HUES6 (cell line): ENCODE measurements around the gene WWOX.
"Not testable (repeated sequence)": the region's sequence is repeated elsewhere in the genome, so short reads cannot be mapped to it uniquely, and the experiment has no call there.

Experiments
- H3K27ac ChIP-seq: 2 replicates; pipeline ENCODE4 v1.7.0; 2013; ENCODE audit warnings: low read depth, mild to moderate bottlenecking, low read length, inconsistent platforms
- H3K27me3 ChIP-seq: 2 replicates; pipeline ENCODE4 v1.6.1; 2013; ENCODE audit warnings: low read length; ENCODE audit not compliant: control insufficient read depth, insufficient read depth
- H3K36me3 ChIP-seq: 2 replicates; pipeline ENCODE4 v1.6.1; 2013; ENCODE audit warnings: low read length; ENCODE audit not compliant: control insufficient read depth, insufficient read depth
- H3K4me1 ChIP-seq: 2 replicates; pipeline ENCODE4 v1.6.1; 2013; ENCODE audit warnings: low read length; ENCODE audit not compliant: control insufficient read depth, insufficient read depth
- H3K4me3 ChIP-seq: 2 replicates; pipeline ENCODE4 v1.5.1; 2013; ENCODE audit warnings: low read depth, low read length
- H3K9ac ChIP-seq: one replicate; pipeline ENCODE4 v1.6.1; 2013; ENCODE audit warnings: mild to moderate bottlenecking, low read length
- H3K9me3 ChIP-seq: 2 replicates; pipeline ENCODE4 v1.6.1; 2013; ENCODE audit warnings: low read depth, low read length; ENCODE audit not compliant: control insufficient read depth, insufficient read depth

WWOX gene

GRCh38 chr16:78592111-78592510, 492.7 kb downstream of the WWOX start:
- Histone ChIP-seq H3K4me1 (peaks cover 9% of the 10 kb centered on the region), H3K27me3 (no peaks in the 10 kb centered on the region), H3K9me3 (no peaks in the 10 kb centered on the region), H3K27ac (no peak overlapping the region), H3K4me3 (no peak overlapping the region), H3K9ac (no peak overlapping the region), H3K36me3 (no peaks in the 10 kb centered on the region)

GRCh38 chr16:78593352-78593751, 493.9 kb downstream of the WWOX start:
- Histone ChIP-seq H3K36me3 (no peaks in the 10 kb centered on the region), H3K27ac (no peak overlapping the region), H3K27me3 (no peaks in the 10 kb centered on the region), H3K4me3 (no peak overlapping the region), H3K9ac (no peak overlapping the region), H3K4me1 (0 out of 2 replicates have a peak, but pooled peaks cover 5% of the 10 kb centered on the region), H3K9me3 (no peaks in the 10 kb centered on the region)

GRCh38 chr16:78594191-78594590, 494.7 kb downstream of the WWOX start:
- peaks cover 10% of the 10 kb centered on the region; the same call in 1 of the 2 replicates for H3K4me1 ChIP-seq
- no peaks in the 10 kb centered on the region for H3K36me3 ChIP-seq

GRCh38 chr16:78596348-78596995, 497.0 kb downstream of the WWOX start:
- peaks cover 11% of the 10 kb centered on the region; the same call in 1 of the 2 replicates for H3K4me1 ChIP-seq
- no peaks in the 10 kb centered on the region for H3K9me3 ChIP-seq
- no peaks in the 10 kb centered on the region for H3K36me3 ChIP-seq
- H3K27me3 ChIP-seq: no peaks in the 10 kb centered on the region
- H3K4me3 ChIP-seq: no peak overlapping the region
- no peak overlapping the region for H3K27ac ChIP-seq
- H3K9ac ChIP-seq: no peak overlapping the region

More at GRCh38 chr16:78594191-78594590, 494.7 kb downstream of the WWOX start:
- Histone ChIP-seq H3K9ac (no peak overlapping the region), H3K9me3 (no peaks in the 10 kb centered on the region), H3K4me3 (no peak overlapping the region), H3K27me3 (no peaks in the 10 kb centered on the region), H3K27ac (no peak overlapping the region)

- Histone ChIP-seq H3K27ac (no peak overlapping the region), H3K4me3 (no peak overlapping the region), H3K4me1 (peaks cover 11% of the 10 kb centered on the region; the same call in 1 of the 2 replicates), H3K36me3 (no peaks in the 10 kb centered on the region), H3K9me3 (no peaks in the 10 kb centered on the region), H3K9ac (no peak overlapping the region), H3K27me3 (no peaks in the 10 kb centered on the region)
Observed at GRCh38 chr16:78596996-78597422, 497.6 kb downstream of the WWOX start.

GRCh38 chr16:78597809-78598570, 498.5 kb downstream of the WWOX start:
- Histone ChIP-seq H3K9me3 (no peaks in the 10 kb centered on the region), H3K9ac (no peak overlapping the region), H3K4me3 (no peak overlapping the region), H3K27ac (no peak overlapping the region), H3K36me3 (no peaks in the 10 kb centered on the region), H3K27me3 (no peaks in the 10 kb centered on the region), H3K4me1 (peaks cover 11% of the 10 kb centered on the region; the same call in 1 of the 2 replicates)

- H3K9me3 ChIP-seq: no peaks in the 10 kb centered on the region
Observed at GRCh38 chr16:78599271-78599670, 499.8 kb downstream of the WWOX start.

GRCh38 chr16:78604423-78605062, 505.1 kb downstream of the WWOX start:
- not testable (repeated sequence) for H3K9me3 ChIP-seq, H3K27ac ChIP-seq, H3K9ac ChIP-seq, H3K36me3 ChIP-seq, H3K4me3 ChIP-seq, H3K27me3 ChIP-seq
- peaks cover 37% of the 10 kb centered on the region for H3K4me1 ChIP-seq

More at GRCh38 chr16:78599271-78599670, 499.8 kb downstream of the WWOX start:
- no peak overlapping the region for H3K9ac ChIP-seq
- H3K4me3 ChIP-seq: no peak overlapping the region
- H3K4me1 ChIP-seq: peaks cover 11% of the 10 kb centered on the region; the same call in 1 of the 2 replicates
- no peak overlapping the region for H3K27ac ChIP-seq
- H3K27me3 ChIP-seq: no peaks in the 10 kb centered on the region
- H3K36me3 ChIP-seq: no peaks in the 10 kb centered on the region

GRCh38 chr16:78605548-78606101, 506.2 kb downstream of the WWOX start:
- Histone ChIP-seq H3K27ac (no peak overlapping the region), H3K9ac (no peak overlapping the region)

GRCh38 chr16:78606545-78606944, 507.1 kb downstream of the WWOX start:
- no peak overlapping the region for H3K4me3 ChIP-seq
- peaks cover 41% of the 10 kb centered on the region for H3K4me1 ChIP-seq
- H3K27ac ChIP-seq: no peak overlapping the region
- H3K9me3 ChIP-seq: no peaks in the 10 kb centered on the region
- H3K9ac ChIP-seq: no peak overlapping the region
- no peaks in the 10 kb centered on the region for H3K36me3 ChIP-seq
- no peaks in the 10 kb centered on the region for H3K27me3 ChIP-seq

More at GRCh38 chr16:78605548-78606101, 506.2 kb downstream of the WWOX start:
- peaks cover 41% of the 10 kb centered on the region for H3K4me1 ChIP-seq
- no peaks in the 10 kb centered on the region for H3K9me3 ChIP-seq
- H3K27me3 ChIP-seq: no peaks in the 10 kb centered on the region
- no peak overlapping the region for H3K4me3 ChIP-seq
- H3K36me3 ChIP-seq: no peaks in the 10 kb centered on the region
